Germinal center (tissue), 1 donor: ENCODE data around the gene OTX1.
"Not testable (repeated sequence)": the region's sequence is repeated elsewhere in the genome, so short reads cannot be mapped to it uniquely, and the experiment has no call there.

ENCODE experiments used
- DNase-seq: peaks from one replicate; pipeline ENCODE4 v3.0.0; 2012; ENCODE audit warnings: mixed read lengths, low spot score

The OTX1 gene

DNA sequence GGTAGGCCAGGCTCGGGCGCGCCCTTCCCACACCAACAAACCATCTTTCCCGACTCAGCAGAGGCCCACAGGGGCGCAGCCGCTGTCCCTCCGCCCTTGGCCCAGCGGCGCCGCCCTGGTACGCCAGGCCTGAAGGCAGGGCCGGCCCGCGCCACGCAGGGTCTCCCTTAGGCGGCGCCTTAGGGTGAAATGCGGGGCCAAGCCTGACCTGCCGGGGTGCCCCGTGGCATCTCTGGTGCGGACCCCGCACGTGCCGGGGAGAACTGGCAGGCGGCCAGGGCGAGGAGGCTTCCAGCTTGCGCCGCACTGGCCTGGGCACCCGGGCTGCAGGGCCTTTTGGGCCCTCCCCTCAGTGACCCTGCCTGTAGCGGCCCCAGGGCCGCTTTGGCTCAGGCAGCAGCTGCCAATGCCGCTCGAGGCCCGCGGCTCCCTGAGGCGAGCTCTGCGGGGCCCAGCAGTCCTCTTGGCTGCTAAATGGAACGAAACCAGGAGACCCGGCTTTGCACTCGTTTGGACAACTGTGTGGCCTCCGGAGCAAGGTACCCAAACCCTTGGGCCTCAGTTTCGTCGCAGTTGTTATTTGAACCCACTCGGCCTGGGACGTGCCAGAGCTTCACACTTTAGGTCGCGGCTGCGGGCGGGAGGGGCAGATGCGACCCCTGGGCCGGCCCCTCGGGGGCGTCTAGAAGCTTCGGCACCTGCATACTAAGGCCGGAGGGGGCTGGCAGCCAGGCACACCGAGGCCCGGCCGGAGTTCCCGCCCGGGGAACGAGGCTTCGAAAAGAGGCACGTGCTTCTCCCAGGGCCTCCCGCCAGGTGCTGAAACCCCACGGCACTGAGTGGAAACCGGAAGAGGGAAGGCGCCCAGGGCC is 8.5 kb downstream of the OTX1 start:
- DNase-seq, result no peak

DNA sequence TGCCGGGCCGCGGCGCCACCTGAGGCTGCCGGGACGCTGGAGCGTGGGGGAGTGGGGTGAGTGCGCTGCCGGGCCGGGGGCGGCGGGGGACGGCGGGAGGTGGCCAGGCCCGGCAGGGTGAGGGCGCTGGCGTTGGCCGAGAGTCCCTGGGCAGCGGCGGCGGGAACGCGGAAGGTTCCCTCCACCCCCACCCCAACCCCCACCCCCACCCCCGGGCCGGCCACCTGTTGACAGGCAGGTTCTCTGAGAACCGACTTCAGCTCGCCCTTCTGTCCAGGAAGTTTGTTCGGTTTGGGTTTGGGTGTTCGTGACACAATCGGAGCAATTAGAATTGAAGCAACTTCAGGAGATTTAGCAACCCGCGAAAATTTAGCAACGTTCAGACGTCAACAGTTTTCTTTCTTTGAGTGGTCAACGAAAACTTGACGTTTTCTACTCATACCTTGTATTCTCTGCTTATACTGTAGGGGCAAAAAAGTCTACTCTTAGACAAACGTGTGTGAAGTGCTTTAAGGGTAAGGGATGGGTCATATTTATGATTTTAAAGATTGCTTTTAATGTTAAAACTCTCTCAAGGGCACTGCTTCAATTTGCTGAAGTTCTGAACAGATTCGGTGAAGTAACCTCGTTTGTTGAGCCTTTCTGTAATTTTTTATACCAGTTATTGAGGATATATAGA is 9.3 kb downstream of the OTX1 start:
- no peak for DNase-seq

DNA sequence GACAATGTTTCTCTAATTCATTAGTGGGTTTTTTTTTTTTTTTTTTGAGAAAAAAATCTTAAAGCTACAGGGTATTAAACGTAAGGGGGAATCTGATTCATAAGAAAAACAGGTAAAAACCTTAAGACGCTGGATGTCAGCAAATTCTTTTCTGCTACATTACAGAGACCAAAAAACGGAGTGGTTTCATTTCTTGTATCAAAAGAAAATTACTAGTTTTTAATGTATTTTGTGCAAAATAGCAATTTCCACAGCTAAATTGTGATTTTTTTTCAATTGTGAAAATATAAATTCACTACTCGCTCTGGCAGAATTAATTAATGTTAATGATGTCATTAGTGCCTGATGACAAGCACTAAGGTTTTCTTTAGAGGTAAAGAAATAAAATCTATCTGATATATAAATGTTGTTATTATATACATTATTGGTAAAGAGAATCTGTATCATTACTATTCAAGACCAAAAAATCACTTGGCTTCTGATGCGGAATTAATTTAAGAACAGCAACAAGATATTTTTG is 9.9 kb downstream of the OTX1 start:
- DNase-seq, result no peak

DNA sequence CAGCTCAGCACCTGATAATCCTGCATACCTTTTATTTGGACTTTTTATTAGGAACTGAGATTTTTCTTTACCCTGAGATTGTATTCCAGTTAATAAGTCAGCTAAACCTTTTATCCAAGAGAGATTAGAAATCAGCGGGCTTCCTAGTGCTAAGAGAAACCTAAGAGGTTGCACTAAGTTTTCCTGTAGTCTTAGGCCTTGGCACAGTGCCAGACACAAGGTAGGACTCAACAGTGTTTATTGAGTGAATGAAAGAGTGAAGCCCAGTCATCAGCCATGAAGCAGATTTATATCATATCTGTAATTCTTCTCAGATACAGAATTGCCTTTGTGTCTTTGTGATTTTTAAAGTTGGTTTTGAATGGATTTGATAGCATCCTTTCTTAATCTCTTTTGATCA is 13.6 kb downstream of the OTX1 start:
- no peak for DNase-seq

DNA sequence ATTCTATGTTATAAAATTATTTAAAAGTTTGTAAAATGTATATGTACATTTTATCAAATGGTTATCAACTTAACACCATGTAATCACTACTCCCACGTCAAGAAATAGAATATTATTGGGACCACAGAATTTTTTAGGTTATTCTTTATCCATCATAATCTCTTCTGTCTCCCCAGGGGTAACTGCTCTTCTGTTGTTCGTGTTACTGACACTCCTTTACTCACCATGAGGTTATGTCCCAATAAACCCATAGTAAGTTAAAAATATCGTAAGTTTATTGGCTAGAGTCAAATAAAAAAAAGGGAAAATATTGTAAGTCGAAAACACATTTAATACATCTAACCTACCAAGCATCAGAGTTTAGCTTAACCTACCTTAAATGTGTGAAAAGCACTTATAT is 14.0 kb downstream of the OTX1 start:
- DNase-seq, result no peak

DNA sequence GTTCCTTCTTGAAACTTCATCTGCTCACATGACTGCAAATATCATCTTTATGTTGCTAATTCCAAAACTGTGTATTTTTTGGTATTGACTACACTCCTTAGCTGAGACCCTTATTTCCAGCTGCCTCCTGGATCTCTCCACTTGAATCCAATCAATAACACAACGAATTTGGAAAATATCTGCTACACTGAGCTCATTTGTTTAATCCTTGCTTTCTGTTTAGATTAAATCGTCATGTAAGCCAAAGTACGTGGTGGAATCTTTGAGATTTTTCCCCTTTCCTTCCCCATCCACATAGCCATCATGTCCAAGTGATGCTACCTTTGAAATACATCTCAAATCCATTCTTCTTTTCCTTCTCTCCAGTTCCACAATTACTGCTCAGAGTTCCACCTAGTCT is 15.6 kb downstream of the OTX1 start:
- DNase-seq, result no peak

DNA sequence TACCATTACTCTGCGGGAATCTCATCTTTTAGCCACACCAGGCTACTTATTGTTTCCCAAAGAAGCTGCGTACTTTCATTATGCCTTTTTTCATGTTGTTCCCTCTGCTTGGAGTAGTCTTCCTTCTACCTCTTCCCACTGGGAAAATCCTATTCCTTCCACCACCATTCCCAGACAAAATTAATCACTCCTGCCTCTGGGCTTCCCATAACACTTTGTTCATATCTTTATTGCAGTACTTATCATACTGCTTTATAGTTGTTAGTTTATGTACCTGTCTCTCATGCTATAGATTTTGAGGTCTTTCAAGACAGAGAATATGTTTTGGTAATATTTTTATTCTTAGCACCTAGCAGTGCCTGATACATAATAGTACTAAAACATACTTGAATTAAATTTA is 16.2 kb downstream of the OTX1 start:
- DNase-seq, result no peak

DNA sequence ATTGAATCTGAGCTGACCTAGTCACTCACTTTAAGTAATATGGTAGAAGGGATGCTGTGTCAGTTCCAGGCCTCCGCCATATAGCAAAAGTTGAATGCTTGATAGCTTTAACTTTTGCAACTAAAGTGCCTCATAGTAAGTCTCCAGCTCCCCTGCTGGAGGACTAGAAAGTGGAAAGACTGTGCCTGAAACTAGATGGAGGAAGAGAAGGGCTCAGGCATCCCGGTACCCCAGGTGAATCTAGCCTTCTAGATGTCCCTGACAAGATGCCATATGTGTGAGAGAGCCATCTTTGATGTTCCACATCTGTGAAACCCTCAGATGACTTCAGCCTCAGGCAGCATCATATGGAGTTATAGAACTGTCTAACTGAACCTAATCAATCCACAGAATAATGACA is 21.0 kb downstream of the OTX1 start:
- DNase-seq, result no peak

DNA sequence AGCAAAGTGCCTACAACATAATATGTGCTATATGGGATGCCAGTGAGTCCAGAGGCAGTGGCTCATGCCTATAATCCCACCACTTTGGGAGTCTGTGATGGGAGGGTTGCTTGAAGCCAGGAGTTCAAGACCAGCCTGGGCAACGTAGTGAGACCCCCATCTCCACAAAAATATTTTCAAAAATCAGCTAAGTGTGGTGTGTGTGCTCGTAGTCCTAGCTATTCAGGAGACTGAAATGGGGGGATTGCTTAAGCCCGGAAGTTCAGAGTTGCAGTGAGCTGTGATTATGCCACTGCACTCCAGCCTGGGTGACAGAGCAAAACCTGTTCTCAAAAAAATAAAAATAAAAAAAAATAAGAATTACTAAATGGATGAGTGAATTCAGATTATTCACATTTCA is 23.4 kb downstream of the OTX1 start:
- no peak for DNase-seq

DNA sequence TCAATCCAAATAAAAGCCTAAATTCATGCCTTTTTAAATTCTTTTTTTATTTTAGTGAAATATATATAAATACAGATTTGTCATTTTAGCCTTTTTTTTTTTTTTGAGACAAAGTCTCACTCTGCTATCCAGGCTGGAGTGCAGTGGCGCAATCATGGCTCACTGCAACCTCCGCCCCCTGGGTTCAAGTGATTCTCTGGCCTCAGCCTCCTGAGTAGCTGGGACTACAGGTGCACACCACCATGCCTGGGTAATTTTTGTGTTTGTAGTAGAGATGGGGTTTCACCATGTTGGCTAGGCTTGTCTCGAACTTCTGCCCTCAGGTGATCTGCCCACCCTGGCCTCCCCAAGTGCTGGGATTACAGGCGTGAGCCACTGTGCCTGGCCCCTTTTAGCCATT is 23.8 kb downstream of the OTX1 start:
- DNase-seq, result not testable (repeated sequence)

DNA sequence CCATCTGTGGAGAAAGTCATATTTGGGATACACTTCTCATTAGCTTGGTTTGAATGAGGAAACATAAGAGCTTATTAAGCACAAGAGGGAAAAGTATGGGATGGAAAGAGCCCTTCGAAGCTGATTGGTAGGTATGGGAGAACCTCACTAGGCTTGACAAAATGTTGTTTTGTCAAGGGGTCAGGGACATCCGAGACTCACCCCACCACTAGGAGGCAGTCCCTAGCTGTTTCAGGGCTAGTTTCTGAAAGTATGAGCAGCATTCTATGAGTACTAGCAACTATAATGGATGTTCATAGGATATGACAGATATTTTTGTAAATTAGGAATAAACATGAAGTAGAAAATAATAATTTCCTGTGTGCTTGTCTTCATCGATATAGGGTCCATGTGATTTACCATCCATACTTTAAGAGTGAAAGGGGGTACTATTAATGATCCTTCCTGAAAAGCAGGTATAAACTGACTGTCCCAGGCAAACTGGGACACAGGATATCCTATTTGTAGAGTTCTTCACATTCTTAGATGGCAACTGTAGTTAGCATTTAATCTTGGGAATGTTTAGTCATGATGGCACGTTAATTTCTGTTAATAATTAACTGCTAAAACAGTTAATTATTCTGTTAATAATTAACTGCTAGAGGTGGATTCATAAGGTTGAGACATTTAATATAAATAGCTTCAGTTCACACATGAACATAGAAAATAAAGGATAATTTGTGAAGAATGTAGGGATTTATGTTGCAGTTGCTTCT is 28.4 kb downstream of the OTX1 start:
- DNase-seq, result peak; percentile 20

DNA sequence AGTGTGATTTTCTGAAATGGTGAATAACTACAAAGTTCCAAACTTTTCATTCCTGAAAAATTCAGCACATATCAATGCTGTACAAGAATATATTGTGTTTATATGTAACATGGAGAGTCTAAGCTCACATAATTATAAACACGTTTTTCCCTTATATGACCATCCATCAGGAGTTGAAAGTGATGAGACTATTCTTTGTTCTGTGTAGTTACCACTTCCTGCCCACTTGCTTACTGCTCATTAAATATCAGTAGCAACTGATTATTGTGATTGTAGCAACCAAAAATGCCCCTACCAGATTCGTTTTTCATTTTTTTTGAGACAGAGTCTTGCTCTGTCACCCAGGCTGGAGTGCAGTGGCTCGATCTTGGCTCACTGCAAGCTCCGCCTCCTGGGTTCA is 30.8 kb downstream of the OTX1 start:
- no peak for DNase-seq

DNA sequence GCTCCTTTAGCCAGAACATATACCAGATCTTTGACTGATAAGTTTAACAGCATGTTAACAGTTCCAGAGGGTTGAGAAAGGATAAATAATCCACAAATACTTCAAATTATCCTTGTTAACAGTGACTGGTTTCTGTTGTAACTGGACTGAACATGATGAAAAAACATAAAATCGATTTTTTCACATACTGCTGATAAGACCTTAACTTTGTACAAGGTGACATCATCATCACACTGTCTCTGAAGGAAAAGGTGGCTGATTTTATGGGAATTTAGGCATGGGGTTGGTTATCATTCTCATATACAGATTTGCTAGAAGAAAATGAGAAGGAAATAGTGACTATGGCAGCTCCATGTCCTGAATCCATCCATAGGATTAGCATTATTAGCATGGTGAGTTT is 36.1 kb downstream of the OTX1 start:
- DNase-seq, result no peak

DNA sequence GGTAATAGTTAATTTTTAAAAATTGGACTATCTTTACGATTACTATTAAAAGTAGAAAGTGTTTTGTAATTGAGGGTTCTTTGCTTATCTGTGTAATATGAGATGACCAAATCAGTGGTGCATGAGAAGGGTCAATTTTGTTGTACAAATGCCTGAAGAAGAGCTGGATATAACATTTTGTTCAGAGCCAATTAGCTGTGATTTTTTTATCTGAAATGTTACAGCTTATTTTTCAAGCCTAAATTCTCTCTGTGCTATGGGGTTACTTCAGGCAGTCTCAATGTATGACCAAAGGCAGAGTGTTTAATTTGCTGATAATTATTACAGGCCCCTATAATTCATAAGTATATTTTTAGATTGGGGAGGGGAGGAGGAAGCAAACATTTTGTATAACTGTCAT is 41.8 kb downstream of the OTX1 start:
- DNase-seq, result no peak

DNA sequence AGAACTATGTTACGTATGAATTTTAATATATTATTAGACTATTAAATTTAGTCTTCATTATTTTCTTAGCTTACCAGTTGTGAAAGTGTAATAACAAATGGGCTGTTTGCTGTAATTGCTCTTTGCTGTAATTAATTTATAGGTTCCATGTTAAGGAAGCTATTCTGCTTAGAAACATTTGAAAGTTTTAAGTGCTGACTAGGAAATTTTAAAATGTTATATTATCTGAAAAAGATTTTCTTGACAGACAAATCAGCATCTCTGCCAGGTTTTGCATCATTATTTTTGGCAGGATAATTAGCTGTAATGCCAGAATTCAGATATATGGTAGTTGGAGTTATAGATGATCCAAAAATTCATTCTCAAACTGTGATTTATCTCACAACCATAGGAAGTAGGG is 42.2 kb downstream of the OTX1 start:
- no peak for DNase-seq

DNA sequence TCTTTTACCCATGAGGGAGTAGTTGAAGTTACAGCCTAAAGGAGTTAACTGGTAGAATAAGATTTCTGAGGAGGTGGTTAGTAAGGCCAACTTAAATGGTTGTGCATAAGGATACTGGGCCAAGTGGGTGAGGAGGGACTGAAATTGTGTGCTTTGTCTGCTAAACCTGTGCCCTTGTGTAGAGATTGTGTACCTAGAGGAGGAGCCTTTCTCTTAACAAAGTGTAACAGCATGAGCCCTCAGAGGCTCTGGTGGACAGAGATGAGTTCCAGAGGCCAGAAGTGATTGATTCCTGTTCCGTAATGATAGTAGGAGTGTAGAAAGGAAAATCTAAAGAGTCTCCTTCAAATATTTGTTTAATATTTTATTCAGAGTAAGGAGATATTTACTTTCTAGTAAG is 42.9 kb downstream of the OTX1 start:
- no peak for DNase-seq

DNA sequence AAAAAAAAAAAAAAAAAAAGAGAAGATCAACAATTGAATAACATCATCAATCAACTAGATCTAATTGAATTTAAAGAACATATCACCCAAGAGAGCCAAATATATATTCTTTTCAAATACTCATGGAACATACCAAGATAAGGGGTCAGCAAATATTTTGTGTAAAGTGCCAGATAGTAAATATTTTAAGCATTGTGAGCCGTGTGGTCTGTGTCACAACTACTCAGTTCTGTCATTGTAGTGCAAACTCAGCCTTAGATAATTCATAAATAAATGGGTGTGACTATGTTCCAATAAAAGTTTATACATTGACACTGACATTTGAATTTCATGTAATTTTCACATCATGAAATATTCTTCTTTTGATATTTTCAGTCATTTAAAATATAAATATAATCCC is 45.9 kb downstream of the OTX1 start:
- no peak for DNase-seq

DNA sequence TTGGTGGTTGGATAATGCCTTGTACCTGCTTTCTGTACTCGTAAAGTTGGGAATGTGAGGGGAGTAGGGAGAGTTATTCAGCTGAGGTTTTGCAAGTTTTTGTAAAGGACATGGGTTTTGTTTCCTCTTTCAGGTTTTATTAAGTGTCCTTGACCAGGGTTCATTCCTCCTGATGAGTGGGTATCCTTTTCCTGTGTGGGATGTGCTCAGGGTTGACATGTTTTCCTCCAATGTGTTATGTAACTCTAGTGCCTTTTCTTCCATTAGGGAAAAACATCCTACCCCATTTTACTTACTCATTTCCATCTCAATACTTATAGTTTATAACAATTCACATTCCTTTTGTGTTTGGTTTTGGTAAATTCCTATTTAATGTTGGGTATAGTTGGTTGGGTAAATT is 48.4 kb downstream of the OTX1 start:
- DNase-seq, result no peak

DNA sequence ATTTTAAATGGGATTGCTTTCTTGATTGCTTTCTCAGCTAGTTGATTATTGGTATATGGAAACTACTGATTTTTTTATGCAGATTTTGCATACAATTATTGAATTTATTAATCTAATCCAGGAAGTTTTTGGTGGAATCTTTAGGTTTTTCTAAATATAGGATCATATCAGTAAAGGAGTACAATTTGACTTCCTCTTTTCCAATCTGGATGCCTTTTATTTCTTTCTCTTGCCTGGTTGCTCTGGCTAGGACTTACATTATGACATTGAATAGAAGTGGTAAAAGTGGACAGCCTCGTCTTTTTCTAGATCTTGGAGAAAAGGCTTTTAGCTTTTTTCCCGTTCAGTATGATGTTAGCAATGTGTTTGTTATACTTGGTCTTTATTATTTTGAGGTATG is 51.3 kb downstream of the OTX1 start:
- no peak for DNase-seq

DNA sequence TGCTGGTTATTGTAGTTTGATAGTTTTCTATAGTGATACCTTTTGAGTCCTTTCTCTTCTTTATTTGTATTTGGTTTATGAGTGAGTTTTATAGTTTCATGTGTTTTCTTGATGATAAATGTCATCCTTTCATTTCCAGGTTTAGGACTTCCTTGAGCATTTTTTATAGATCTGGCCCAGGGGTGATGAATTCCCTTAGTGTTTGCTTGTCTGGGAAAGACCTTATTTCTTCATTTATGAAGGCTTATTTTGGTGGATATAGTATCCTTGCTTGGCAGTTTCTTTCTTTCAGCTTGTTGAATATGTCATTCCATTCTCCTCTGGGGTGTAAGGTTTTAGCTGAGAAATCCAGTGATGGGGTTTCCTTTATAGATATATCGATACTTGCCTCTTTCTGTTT is 53.9 kb downstream of the OTX1 start:
- no peak for DNase-seq
